CD4-positive, alpha-beta T cell treated with Interleukin-6 at 100 ng/mL for 8 hours (primary cell): ENCODE measurements around the gene OR7C1.
"Not testable (repeated sequence)": the region's sequence is repeated elsewhere in the genome, so short reads cannot be mapped to it uniquely, and the experiment has no call there.

Experiments used
- DNase-seq: peaks from one replicate; pipeline ENCODE4 v3.0.0-alpha.2; 2020; ENCODE audit warnings: mixed read lengths, low spot score

OR7C1 gene

GRCh38 chr19:14835011-14835410, at the start of gene OR7C1, which contains the start of gene OR7A5:
TSS of gene OR7C1 (minus strand) at chr19:14835185. CDS start at chr19:14800136, 35,049 bp downstream.
TSS of gene OR7A5 (minus strand) at chr19:14835185. CDS start at chr19:14828241, 6,944 bp downstream.
- no peak for DNase-seq

GRCh38 chr19:14871619-14872230, 36.7 kb upstream of the OR7C1 start:
- no peak for DNase-seq

GRCh38 chr19:14868497-14868896, 33.5 kb upstream of the OR7C1 start:
- no peak for DNase-seq

GRCh38 chr19:14848822-14849221, 13.8 kb upstream of the OR7C1 start, which contains the start of gene OR7A10:
TSS of gene OR7A10 (minus strand) at chr19:14848922. CDS start at chr19:14841877, 7,045 bp downstream.
- no peak for DNase-seq

- DNase-seq = no peak
Measured at GRCh38 chr19:14843578-14843977, 8.6 kb upstream of the OR7C1 start.

GRCh38 chr19:14843169-14843568, 8.2 kb upstream of the OR7C1 start:
- no peak for DNase-seq

- no peak for DNase-seq
Measured at GRCh38 chr19:14840206-14840605, 5.2 kb upstream of the OR7C1 start.

GRCh38 chr19:14837391-14837790, 2.4 kb upstream of the OR7C1 start:
- DNase-seq = no peak

- no peak for DNase-seq
Measured at GRCh38 chr19:14830702-14831101, 4.3 kb downstream of the OR7C1 start.

- DNase-seq = no peak
Measured at GRCh38 chr19:14826006-14826405, 9.0 kb downstream of the OR7C1 start.

GRCh38 chr19:14821937-14822336, 13.0 kb downstream of the OR7C1 start:
- no peak for DNase-seq

- DNase-seq = no peak
Measured at GRCh38 chr19:14818588-14818987, 16.4 kb downstream of the OR7C1 start.

GRCh38 chr19:14817052-14817451, 17.9 kb downstream of the OR7C1 start:
- no peak for DNase-seq

- no peak for DNase-seq
Measured at GRCh38 chr19:14814982-14815652, 19.9 kb downstream of the OR7C1 start.

GRCh38 chr19:14809272-14810057, 25.5 kb downstream of the OR7C1 start:
- DNase-seq = no peak

- DNase-seq = no peak
Measured at GRCh38 chr19:14804765-14805164, 30.2 kb downstream of the OR7C1 start.

- DNase-seq = no peak
Measured at GRCh38 chr19:14798760-14799159, 36.2 kb downstream of the OR7C1 start.

GRCh38 chr19:14796021-14796420, 39.0 kb downstream of the OR7C1 start:
- DNase-seq = no peak

GRCh38 chr19:14795078-14795721, 39.8 kb downstream of the OR7C1 start:
- DNase-seq = no peak

GRCh38 chr19:14792250-14792649, 42.7 kb downstream of the OR7C1 start:
- not testable (repeated sequence) for DNase-seq

GRCh38 chr19:14786421-14786851, 48.5 kb downstream of the OR7C1 start:
- DNase-seq = no peak

GRCh38 chr19:14785102-14785793, 49.7 kb downstream of the OR7C1 start:
- not testable (repeated sequence) for DNase-seq
